ENCODE results near the gene NFASC.

The NFASC gene

GRCh38 chr1:204928671-204929486 lies 58.2 kb downstream of the NFASC start:
- no peak for DNase-seq (ENCODE audit: low read depth in 3 of 3)

- no peak for DNase-seq (ENCODE audit: low read depth in 3 of 3)
Measured at GRCh38 chr1:204929487-204930154, 59.0 kb downstream of the NFASC start.

- DNase-seq (ENCODE audit: low read depth in 3 of 3), result no peak
Measured at GRCh38 chr1:204930155-204930523, 59.5 kb downstream of the NFASC start.

- no peak for DNase-seq (ENCODE audit: low read depth in 3 of 3)
Measured at GRCh38 chr1:204931313-204931712, 60.7 kb downstream of the NFASC start.

- DNase-seq (ENCODE audit: low read depth in 3 of 3), result no peak
Measured at GRCh38 chr1:204931768-204932572, 61.3 kb downstream of the NFASC start.

GRCh38 chr1:204932573-204932909 lies 61.9 kb downstream of the NFASC start:
- DNase-seq (ENCODE audit: low read depth in 3 of 3), result no peak

- no peak for DNase-seq (ENCODE audit: low read depth in 3 of 3)
Measured at GRCh38 chr1:204935155-204935554, 64.5 kb downstream of the NFASC start.

GRCh38 chr1:204936765-204937164 lies 66.1 kb downstream of the NFASC start:
- DNase-seq (ENCODE audit: low read depth in 3 of 3), result no peak

- no peak for DNase-seq (ENCODE audit: low read depth in 3 of 3)
Measured at GRCh38 chr1:204937901-204938300, 67.2 kb downstream of the NFASC start.

GRCh38 chr1:204940591-204940990 lies 69.9 kb downstream of the NFASC start:
- DNase-seq (ENCODE audit: low read depth in 3 of 3), result no peak

- DNase-seq (ENCODE audit: low read depth in 3 of 3), result peak; percentile 37 to 46 (median 38)
Measured at GRCh38 chr1:204941421-204942338, 71.0 kb downstream of the NFASC start.

GRCh38 chr1:204943495-204943894 lies 72.8 kb downstream of the NFASC start:
- no peak for DNase-seq (ENCODE audit: low read depth in 3 of 3)

- DNase-seq (ENCODE audit: low read depth in 3 of 3), result no peak
Measured at GRCh38 chr1:204944662-204945061, 74.0 kb downstream of the NFASC start.

GRCh38 chr1:204945565-204945977 lies 74.9 kb downstream of the NFASC start:
- DNase-seq (ENCODE audit: low read depth in 3 of 3), result no peak

GRCh38 chr1:204946640-204947039 lies 76.0 kb downstream of the NFASC start:
- no peak for DNase-seq (ENCODE audit: low read depth in 3 of 3)

- DNase-seq (ENCODE audit: low read depth in 3 of 3), result no peak
Measured at GRCh38 chr1:204947338-204947737, 76.7 kb downstream of the NFASC start.

GRCh38 chr1:204947747-204948146 lies 77.1 kb downstream of the NFASC start:
- no peak for DNase-seq (ENCODE audit: low read depth in 3 of 3)

- DNase-seq (ENCODE audit: low read depth in 3 of 3), result no peak
Measured at GRCh38 chr1:204950353-204951001, 79.8 kb downstream of the NFASC start.

GRCh38 chr1:204958317-204959307 lies 88.0 kb downstream of the NFASC start:
- DNase-seq (ENCODE audit: low read depth in 3 of 3), result no peak

- DNase-seq (ENCODE audit: low read depth in 3 of 3), result no peak
Measured at GRCh38 chr1:204959374-204959773, 88.7 kb downstream of the NFASC start.

Data from stimulated activated CD4-positive, alpha-beta T cell treated with anti-CD3 and anti-CD28 coated beads, TNF-alpha, amount 100 ng/mL, for 48 hours (primary cell).